NCI-H1105 (cell line): Measurements from ENCODE around the gene TAT.

Source experiments
- DNase-seq: peaks from one replicate; lab custom pipeline; 2025; lab: John Stamatoyannopoulos, UW

Gene TAT

GRCh38 chr16:71537643-71538042 is 39.2 kb downstream of the TAT start:
- no peak for DNase-seq

GRCh38 chr16:71536752-71537499 is 40.0 kb downstream of the TAT start:
- no peak for DNase-seq

- no peak for DNase-seq
Measured at GRCh38 chr16:71532366-71532765, 44.5 kb downstream of the TAT start.

GRCh38 chr16:71528863-71529262 is 48.0 kb downstream of the TAT start:
- no peak for DNase-seq

GRCh38 chr16:71528257-71528656 is 48.6 kb downstream of the TAT start:
- no peak for DNase-seq

- DNase-seq = no peak
Measured at GRCh38 chr16:71526111-71526631, 50.7 kb downstream of the TAT start, which contains the start of gene CHST4. TSS of gene CHST4 (plus strand) at chr16:71526426. CDS start at chr16:71536678, 10,252 bp downstream.

GRCh38 chr16:71524566-71525553 is 52.0 kb downstream of the TAT start:
- no peak for DNase-seq

- no peak for DNase-seq
Measured at GRCh38 chr16:71520550-71520949, 56.3 kb downstream of the TAT start.
